Ishikawa (cell line): Measurements from ENCODE around the gene EML1.

ENCODE experiments used
- CEBPB ChIP-seq: IDR thresholded peaks from 2 replicates; pipeline ENCODE4 v1.6.1; 2012
- CREB1 ChIP-seq: IDR thresholded peaks from 2 replicates; pipeline ENCODE4 v1.6.1; 2012; ENCODE audit warnings: low read depth
- EGR1 ChIP-seq: IDR thresholded peaks from 2 replicates; pipeline ENCODE4 v1.6.1; 2012
- EP300 ChIP-seq: IDR thresholded peaks from 2 replicates; pipeline ENCODE4 v1.6.1; 2012; ENCODE audit warnings: borderline replicate concordance
- FOXM1 ChIP-seq: IDR thresholded peaks from 2 replicates; pipeline ENCODE4 v1.6.1; 2012; ENCODE audit warnings: low read depth, borderline replicate concordance
- MAX ChIP-seq: IDR thresholded peaks from 2 replicates; pipeline ENCODE4 v1.6.1; 2012
- NFIC ChIP-seq: IDR thresholded peaks from 2 replicates; pipeline ENCODE4 v1.6.1; 2012
- RAD21 ChIP-seq: IDR thresholded peaks from 2 replicates; pipeline ENCODE4 v1.6.1; 2012; ENCODE audit warnings: low read depth
- REST ChIP-seq: IDR thresholded peaks from 2 replicates; pipeline ENCODE4 v1.6.1; 2012; ENCODE audit warnings: low read depth, mild to moderate bottlenecking
- TAF1 ChIP-seq: IDR thresholded peaks from 2 replicates; pipeline ENCODE4 v1.6.1; 2012; ENCODE audit warnings: low read depth, mild to moderate bottlenecking
- TCF12 ChIP-seq: IDR thresholded peaks from 2 replicates; pipeline ENCODE4 v1.6.1; 2012; ENCODE audit warnings: low read depth
- TEAD4 ChIP-seq: IDR thresholded peaks from 2 replicates; pipeline ENCODE4 v1.6.1; 2012
- YY1 ChIP-seq: IDR thresholded peaks from 2 replicates; pipeline ENCODE4 v1.6.1; 2012; ENCODE audit warnings: low read depth
- ZBTB7A ChIP-seq: IDR thresholded peaks from 2 replicates; pipeline ENCODE4 v1.6.1; 2012; ENCODE audit warnings: low read depth
- TF ChIP-seq, protein P1 (sequence below): IDR thresholded peaks from 2 replicates; pipeline ENCODE4 v1.6.1; 2012

The EML1 gene

DNA sequence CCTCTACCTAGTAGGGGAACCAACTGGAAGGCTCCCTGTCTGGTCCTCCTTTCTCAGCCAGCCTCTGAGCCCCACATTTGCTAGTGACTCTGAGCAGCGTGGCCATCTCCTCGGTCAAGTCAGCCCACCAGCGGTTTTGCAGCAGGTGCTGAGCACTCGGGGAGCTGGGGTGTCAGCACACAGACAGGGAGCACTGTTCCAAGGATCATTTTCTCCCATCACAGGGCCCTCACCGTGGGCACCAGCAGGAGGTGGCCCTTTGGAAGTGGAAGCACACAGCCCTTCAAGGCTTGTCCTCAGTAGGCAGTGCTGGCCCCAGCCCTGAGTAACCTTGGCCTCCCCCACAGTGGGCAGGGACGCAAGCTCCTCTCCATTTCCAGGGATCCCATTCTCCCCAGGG, 24.1 kb upstream of the EML1 start:
- TF ChIP-seq YY1 = no peak
- TF ChIP-seq REST = no peak
- TF ChIP-seq ZBTB7A = no peak
- no peak for TF ChIP-seq CEBPB
- no peak for TF ChIP-seq CREB1
- TF ChIP-seq NFIC = no peak
- TF ChIP-seq EP300 = no peak
- TF ChIP-seq, protein P1, sequence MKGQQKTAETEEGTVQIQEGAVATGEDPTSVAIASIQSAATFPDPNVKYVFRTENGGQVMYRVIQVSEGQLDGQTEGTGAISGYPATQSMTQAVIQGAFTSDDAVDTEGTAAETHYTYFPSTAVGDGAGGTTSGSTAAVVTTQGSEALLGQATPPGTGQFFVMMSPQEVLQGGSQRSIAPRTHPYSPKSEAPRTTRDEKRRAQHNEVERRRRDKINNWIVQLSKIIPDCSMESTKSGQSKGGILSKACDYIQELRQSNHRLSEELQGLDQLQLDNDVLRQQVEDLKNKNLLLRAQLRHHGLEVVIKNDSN = no peak
- no peak for TF ChIP-seq FOXM1
- TF ChIP-seq TAF1 = no peak
- no peak for TF ChIP-seq RAD21
- no peak for TF ChIP-seq TEAD4
- no peak for TF ChIP-seq TCF12
- no peak for TF ChIP-seq EGR1
- no peak for TF ChIP-seq MAX

DNA sequence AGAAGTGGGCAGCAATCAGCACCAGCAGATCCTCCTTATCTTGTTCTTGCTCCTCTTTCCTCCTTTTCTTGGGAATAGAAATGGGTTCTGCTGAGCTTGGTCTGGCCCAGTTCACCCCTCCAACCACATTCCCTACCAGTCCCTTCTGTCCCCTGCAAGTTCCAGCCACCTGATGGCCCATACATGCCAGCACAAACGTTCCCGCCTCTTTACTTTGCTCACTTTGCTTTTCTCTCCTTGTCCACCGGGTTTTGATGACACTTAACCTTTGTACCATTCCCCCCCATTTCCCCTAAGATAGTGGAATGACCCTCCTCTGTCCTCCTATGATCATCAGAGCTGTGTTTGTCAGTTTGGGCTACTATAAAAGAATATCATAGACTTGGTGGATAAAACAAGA, 23.4 kb upstream of the EML1 start:
- TF ChIP-seq TAF1 = no peak
- TF ChIP-seq NFIC = no peak
- no peak for TF ChIP-seq TEAD4
- no peak for TF ChIP-seq MAX
- no peak for TF ChIP-seq RAD21
- no peak for TF ChIP-seq REST
- TF ChIP-seq TCF12 = no peak
- TF ChIP-seq CREB1 = no peak
- no peak for TF ChIP-seq CEBPB
- no peak for TF ChIP-seq ZBTB7A
- TF ChIP-seq FOXM1 = no peak
- TF ChIP-seq EP300 = no peak
- no peak for TF ChIP-seq EGR1
- no peak for TF ChIP-seq YY1
- TF ChIP-seq, protein P1 = no peak

- TF ChIP-seq YY1 (no peak), ZBTB7A (no peak), EP300 (no peak), REST (no peak), CEBPB (no peak), TCF12 (no peak), TEAD4 (no peak), CREB1 (no peak), EGR1 (no peak)
Observed at GRCh38 chr14:99772371-99773283, 20.6 kb upstream of the EML1 start.
